AG10803 (cell line): ENCODE results near the gene MEGF6.
A peak's percentile ranks its signal among the peaks of the same experiment; 100 is the strongest.

ENCODE experiments used
- DNase-seq: peaks from one replicate; pipeline ENCODE4 v3.0.0; 2010; ENCODE audit warnings: low read depth
- H3K4me3 ChIP-seq: 2 replicates; pipeline ENCODE4 v1.5.1; 2011; ENCODE audit warnings: mild to moderate bottlenecking, low read length, control low read depth
- TF ChIP-seq, protein P1 (sequence below): conservative IDR thresholded peaks from 2 replicates; pipeline ENCODE4 v1.5.1; 2011; ENCODE audit warnings: mild to moderate bottlenecking, low read length, control low read depth, inconsistent platforms

MEGF6 gene

DNA sequence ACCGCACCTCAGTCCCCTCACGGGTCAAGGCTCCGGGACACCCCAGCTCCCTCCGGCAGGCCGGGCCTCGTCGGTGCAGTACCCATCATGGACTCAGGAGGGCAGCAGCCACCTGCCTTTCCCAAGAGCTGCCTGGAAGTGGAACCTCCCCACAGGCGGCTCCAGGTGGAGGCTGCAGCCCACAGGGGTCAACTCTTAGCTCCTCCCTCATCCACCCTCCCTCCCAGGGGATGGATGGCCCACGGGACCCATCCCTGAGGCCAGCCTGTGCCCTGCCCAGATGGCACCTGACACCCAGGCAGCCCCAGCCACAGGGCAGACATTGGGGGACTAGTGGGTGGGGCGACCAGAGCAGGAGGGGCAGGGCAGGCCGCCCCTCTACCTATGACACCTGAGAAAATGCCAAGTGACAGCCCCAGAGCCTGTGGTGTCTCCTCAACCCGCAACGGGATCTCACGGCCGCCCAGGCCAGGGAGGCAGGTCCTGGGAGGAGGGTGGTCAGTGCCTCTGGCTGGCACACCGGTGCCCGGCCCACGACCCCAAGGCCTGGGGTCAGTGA lies 158.0 kb downstream of the MEGF6 start:
- peak; percentile 44 for DNase-seq
- no peak overlapping the region for H3K4me3 ChIP-seq
- TF ChIP-seq, protein P1, sequence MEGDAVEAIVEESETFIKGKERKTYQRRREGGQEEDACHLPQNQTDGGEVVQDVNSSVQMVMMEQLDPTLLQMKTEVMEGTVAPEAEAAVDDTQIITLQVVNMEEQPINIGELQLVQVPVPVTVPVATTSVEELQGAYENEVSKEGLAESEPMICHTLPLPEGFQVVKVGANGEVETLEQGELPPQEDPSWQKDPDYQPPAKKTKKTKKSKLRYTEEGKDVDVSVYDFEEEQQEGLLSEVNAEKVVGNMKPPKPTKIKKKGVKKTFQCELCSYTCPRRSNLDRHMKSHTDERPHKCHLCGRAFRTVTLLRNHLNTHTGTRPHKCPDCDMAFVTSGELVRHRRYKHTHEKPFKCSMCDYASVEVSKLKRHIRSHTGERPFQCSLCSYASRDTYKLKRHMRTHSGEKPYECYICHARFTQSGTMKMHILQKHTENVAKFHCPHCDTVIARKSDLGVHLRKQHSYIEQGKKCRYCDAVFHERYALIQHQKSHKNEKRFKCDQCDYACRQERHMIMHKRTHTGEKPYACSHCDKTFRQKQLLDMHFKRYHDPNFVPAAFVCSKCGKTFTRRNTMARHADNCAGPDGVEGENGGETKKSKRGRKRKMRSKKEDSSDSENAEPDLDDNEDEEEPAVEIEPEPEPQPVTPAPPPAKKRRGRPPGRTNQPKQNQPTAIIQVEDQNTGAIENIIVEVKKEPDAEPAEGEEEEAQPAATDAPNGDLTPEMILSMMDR: peak; percentile 85

DNA sequence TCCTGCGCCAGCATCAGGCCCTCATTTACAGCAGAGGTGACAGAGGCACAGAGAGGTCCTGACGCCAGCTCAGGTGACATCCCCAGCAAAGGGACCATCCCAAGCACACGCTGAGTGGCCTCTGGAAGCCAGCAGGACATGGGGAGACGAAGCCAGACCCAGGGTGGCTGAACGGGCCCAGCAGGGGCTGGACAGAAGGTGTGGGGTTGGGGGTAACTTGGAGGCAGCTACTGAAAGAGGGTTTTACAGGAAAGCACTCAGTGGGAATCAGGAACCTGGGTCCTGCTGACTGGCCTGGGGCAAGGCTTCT lies 158.5 kb downstream of the MEGF6 start:
- DNase-seq: no peak
- no peak overlapping the region for H3K4me3 ChIP-seq
- TF ChIP-seq, protein P1: no peak

DNA sequence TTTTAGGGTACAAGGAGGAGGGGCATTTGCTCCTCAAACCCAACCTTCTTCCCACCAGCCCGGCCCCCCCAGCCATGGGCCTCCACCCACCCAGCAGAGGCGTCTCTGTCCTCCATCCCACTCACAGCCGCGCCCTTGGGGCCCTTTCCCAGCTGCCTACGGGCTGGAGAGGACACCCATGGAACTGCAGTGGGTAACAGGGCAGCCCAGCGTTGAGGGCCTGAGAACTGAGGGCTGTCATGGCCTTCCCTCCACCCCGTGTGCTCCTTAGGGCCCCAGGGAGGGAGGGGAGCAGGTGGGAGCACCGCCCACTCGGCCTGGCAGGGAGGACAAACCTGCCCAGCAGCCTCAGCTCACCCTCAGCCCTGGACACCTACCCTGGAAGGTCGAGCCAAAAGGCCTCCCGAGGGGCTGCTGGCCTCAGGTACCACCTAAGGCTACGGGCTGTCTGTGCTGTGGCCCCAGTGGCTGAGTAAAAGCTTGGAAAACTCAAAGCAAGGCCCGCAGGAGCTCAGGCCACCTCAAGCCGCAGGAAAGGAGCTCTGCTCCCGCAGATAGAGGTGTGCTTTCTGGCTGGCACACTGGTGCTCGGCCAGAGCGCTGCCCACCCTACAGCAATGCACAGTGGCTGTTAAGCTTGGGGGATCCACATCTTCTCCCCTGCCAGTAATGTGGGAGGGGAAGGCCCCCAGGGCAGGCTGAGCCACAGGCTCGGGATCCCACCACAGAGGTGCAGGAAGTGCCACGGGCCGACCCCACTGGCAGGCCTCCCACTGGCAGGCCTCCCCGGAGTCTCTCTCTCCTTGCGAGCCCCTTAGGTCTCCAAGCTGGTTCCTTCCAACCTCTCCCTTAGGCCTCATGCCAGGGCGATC lies 159.1 kb downstream of the MEGF6 start:
- no peak overlapping the region for H3K4me3 ChIP-seq
- TF ChIP-seq, protein P1: no peak
- DNase-seq: no peak

DNA sequence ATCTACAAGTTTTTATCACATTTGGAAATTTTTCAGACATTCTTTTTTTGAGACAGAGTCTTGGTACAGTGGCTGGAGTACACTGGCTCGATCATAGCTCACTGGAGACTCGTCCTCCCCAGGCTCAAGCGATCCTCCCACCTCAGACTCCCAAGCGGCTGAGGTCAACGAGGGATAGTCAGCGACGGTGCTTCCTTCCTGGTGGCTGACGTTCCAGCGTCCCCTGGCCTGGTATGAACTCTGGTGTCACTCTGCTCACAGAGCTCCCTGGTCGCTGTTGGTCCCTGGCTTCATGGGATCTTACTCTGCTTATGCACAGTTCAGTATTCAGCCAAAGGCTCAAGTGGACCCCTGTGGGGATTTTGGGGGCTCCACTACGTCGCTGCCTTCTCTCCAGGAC lies 160.3 kb downstream of the MEGF6 start:
- TF ChIP-seq, protein P1: no peak
- no peak overlapping the region for H3K4me3 ChIP-seq
- DNase-seq: no peak

DNA sequence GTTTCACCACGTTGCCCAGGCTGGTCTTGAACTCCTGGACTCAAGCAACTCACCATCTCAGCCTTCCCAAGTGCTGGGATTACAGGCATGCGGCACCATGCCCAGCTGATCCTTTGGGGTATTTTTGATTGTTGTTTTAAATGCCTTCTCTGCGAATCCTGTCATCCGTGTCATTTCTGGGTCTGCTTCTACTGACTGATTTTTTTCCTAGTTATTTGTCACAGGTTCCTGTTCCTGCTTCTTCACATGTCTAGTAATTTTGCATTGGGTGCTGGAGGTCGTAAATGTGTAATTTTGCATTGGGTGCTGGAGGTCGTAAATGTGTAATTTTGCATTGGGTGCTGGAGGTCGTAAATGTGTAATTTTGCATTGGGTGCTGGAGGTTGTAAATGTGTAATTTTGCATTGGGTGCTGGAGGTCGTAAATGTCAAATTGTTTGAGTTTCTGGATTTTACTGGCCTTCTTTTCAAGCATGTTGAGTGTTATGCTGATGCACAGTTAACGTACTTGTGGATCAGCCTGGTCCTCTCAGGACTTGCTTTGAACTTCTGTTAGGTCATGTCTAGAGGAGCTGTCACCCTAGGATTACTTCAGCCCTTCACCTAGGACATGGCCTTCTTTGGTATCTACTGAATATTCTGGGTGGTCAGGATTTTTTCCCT lies 161.0 kb downstream of the MEGF6 start:
- TF ChIP-seq, protein P1: no peak
- no peak for DNase-seq
- H3K4me3 ChIP-seq: no peak overlapping the region

DNA sequence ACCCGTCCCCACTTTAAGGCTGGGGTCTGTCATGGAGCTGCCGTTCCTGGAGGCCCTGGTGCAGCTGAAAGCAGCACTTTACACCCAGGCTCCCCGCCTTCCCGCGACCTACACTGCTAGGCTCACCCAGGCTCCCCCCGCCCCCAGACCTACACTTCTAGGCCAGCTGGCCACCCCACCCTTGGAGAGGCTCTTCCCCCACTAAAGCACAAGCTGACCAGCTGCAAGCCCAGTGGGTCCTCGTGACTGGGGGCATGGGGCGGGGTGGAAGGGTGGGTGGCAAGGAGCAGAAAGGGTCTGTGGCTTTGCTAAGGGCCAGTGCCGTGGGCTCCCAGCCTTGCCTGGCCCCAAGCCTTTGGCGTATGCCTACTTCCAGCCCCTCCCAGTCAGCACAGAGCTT lies 166.6 kb downstream of the MEGF6 start:
- no peak overlapping the region for H3K4me3 ChIP-seq
- no peak for DNase-seq
- TF ChIP-seq, protein P1: no peak

DNA sequence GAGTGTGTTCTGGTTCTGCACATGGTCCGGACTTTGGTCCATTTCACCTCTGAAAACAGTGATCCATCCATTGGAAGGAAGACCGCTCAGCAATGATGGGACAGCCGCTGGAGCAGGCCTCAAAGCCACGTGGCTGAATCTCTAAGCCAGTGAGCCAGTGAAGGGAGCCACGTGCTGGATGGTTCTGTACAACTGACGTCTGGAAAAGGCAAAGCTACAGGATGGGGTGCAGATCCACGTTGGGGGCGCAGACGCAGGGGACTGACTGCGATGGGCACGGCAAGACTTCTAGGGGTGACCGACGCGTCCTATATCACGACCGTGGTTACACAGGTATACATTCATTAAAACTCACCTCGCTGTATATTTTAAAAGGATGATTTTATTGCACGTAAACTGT lies 167.0 kb downstream of the MEGF6 start:
- TF ChIP-seq, protein P1: no peak
- no peak overlapping the region for H3K4me3 ChIP-seq
- DNase-seq: no peak
